Colonic mucosa (tissue), 4 donors: ENCODE measurements around the gene LRRC7. TPM values are rescaled to one million over a fixed set of nuclear protein-coding genes. Genes with fewer than 3 reads are reported as not detected.

Source experiments
- DNase-seq: peaks from one replicate; pipeline ENCODE4 v3.0.0-alpha.2; 2020
- H3K27ac ChIP-seq: fragments of 200-600 bp; one replicate; pipeline ENCODE4 v1.8.0; 2021
- H3K27me3 ChIP-seq: fragments of 200-600 bp; one replicate; pipeline ENCODE4 v1.8.0; 2021
- H3K36me3 ChIP-seq: fragments of 200-600 bp; one replicate; pipeline ENCODE4 v1.8.0; 2021
- H3K4me1 ChIP-seq: fragments of 200-600 bp; one replicate; pipeline ENCODE4 v1.8.0; 2021; ENCODE audit warnings: mild to moderate bottlenecking
- H3K4me3 ChIP-seq: fragments of 200-600 bp; one replicate; pipeline ENCODE4 v1.8.0; 2021
- H3K9ac ChIP-seq, 2 donors: one replicate each; pipeline ENCODE4 v1.7.0; 2013; ENCODE audit warnings: control low read depth in 2 of 2, low read depth in 2 of 2, low read length in 2 of 2
- H3K9me3 ChIP-seq: fragments of 200-600 bp; one replicate; pipeline ENCODE4 v1.8.0; 2021
- CTCF ChIP-seq: fragments of 200-600 bp; IDR thresholded peaks from one replicate; pipeline ENCODE4 v1.8.0; 2022; ENCODE audit warnings: antibody characterized with exemption, mild to moderate bottlenecking
- intact Hi-C: fragments of 100-400 bp; cut with DNase I; formaldehyde crosslinking; loops from one replicate; pipeline ENCODE4 v1.14.1; 2022
- total RNA-seq, 2 donors: library from RNA; stranded (reverse); fragmentation: NEBNext Ultra II Directional in 1 of 2; extraction: Animal tissue kit (Norgen Biotek cat#: 25700) in 1 of 2; gene quantifications; one replicate each; pipeline ENCODE4 v1.2.1, GENCODE V29; 2021
- donor health status: healthy.
- donor health status: DM: no; HTN: no; CAD: no.
- donor health status: DM: no; HTN: no; CAD: no.

The LRRC7 gene
- total RNA-seq, 2 donors from 2014 or later, result 0.21 to 0.22 TPM

- Histone ChIP-seq H3K9ac (no peak overlapping the region), H3K27ac (no peak overlapping the region), H3K4me3 (no peak overlapping the region), H3K4me1 (no peaks in the 10 kb centered on the region), H3K27me3 (no peaks in the 10 kb centered on the region), H3K9me3 (no peaks in the 10 kb centered on the region), H3K36me3 (no peaks in the 10 kb centered on the region)
- intact Hi-C loops, result no loop called here
- no peak for TF ChIP-seq CTCF
- no peak for DNase-seq
These were observed 549.3 kb downstream of the LRRC7 start for GRCh38 chr1:70117046-70117445.

- TF ChIP-seq CTCF, result no peak
- Histone ChIP-seq H3K36me3 (no peaks in the 10 kb centered on the region), H3K4me1 (peaks cover 4% of the 10 kb centered on the region), H3K27me3 (no peaks in the 10 kb centered on the region), H3K4me3 (no peak overlapping the region), H3K9me3 (no peaks in the 10 kb centered on the region), H3K9ac (no peak overlapping the region), H3K27ac (no peak overlapping the region)
- intact Hi-C loops, result loop anchor here (5.0 to 10.0 kb wide), 3 partner anchors 71 to 373 kb away; partner anchors contain the start of gene LRRC40
- no peak for DNase-seq
These were observed 566.4 kb downstream of the LRRC7 start for GRCh38 chr1:70134148-70134547.

- intact Hi-C loops, result no loop called here
- Histone ChIP-seq H3K27me3 (no peaks in the 10 kb centered on the region), H3K4me3 (no peak overlapping the region), H3K27ac (no peak overlapping the region), H3K9ac (no peak overlapping the region), H3K9me3 (no peaks in the 10 kb centered on the region), H3K4me1 (no peaks in the 10 kb centered on the region), H3K36me3 (no peaks in the 10 kb centered on the region)
- no peak for DNase-seq
- no peak for TF ChIP-seq CTCF
These were observed 572.6 kb downstream of the LRRC7 start for GRCh38 chr1:70140343-70140742.

- H3K4me1 ChIP-seq, result no peaks in the 10 kb centered on the region
- intact Hi-C loops, result no loop called here
- DNase-seq, result no peak
- H3K9me3 ChIP-seq, result no peaks in the 10 kb centered on the region
- H3K27me3 ChIP-seq, result no peaks in the 10 kb centered on the region
- H3K36me3 ChIP-seq, result no peaks in the 10 kb centered on the region
- H3K4me3 ChIP-seq, result no peak overlapping the region
- no peak overlapping the region for H3K9ac ChIP-seq
- TF ChIP-seq CTCF, result no peak
- H3K27ac ChIP-seq, result no peak overlapping the region
These were observed 573.2 kb downstream of the LRRC7 start for GRCh38 chr1:70140894-70141293.

GRCh38 chr1:70142075-70142474 is 574.4 kb downstream of the LRRC7 start:
- intact Hi-C loops, result no loop called here
- Histone ChIP-seq H3K27me3 (no peaks in the 10 kb centered on the region), H3K9me3 (no peaks in the 10 kb centered on the region), H3K27ac (no peak overlapping the region), H3K9ac (no peak overlapping the region), H3K4me1 (no peaks in the 10 kb centered on the region), H3K4me3 (no peak overlapping the region), H3K36me3 (no peaks in the 10 kb centered on the region)
- no peak for TF ChIP-seq CTCF
- no peak for DNase-seq
